Measurements from ENCODE around the gene CFDP1.

- TF ChIP-seq POLR2A (IDR thresholded peaks at IDR 0.05; ENCODE audit: extremely low read depth, insufficient read length) (no peak), CTCF (IDR thresholded peaks at IDR 0.05; ENCODE audit: low read depth, low read length) (no peak)
- TF ChIP-seq, protein P1, sequence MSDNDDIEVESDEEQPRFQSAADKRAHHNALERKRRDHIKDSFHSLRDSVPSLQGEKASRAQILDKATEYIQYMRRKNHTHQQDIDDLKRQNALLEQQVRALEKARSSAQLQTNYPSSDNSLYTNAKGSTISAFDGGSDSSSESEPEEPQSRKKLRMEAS (IDR thresholded peaks at IDR 0.05; ENCODE audit: low read depth, low read length) = no peak
Measured at GRCh38 chr16:75251280-75252048, 181.8 kb downstream of the CFDP1 start, which contains the start of gene BCAR1.
